Medulla oblongata (tissue), 1 donor: Measurements from ENCODE around the gene TRPC6.
A peak's percentile ranks its signal among the peaks of the same experiment; 100 is the strongest.

ENCODE experiments used
- DNase-seq: peaks from one replicate; pipeline ENCODE4 v3.0.0-alpha.2; 2015; ENCODE audit errors: extremely low spot score

Gene TRPC6

GRCh38 chr11:101583251-101584128 lies at the start of gene TRPC6:
Gene TRPC6, minus strand, starts transcription at chr11:101584007. Its CDS starts 504 bp downstream, at chr11:101583503.
- no peak for DNase-seq

DNA sequence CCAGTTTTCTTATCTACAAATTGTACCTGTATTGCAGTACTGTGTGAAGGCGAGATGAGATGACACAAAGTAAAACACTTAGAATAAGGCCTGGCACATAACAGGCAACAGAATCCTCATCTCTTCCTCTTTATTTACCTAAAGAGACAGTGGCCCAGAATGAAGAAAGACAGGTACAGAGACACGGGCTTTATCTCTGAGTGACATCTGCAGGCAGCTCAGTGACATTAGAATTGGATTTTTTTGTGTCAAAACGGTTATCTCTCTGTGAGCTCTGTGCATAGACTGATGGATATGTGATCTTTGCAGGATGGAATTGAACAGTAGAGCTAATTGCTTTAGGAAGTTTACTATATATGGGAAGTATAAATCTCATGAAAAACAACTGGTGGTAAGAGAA lies 36.2 kb upstream of the TRPC6 start:
- no peak for DNase-seq

DNA sequence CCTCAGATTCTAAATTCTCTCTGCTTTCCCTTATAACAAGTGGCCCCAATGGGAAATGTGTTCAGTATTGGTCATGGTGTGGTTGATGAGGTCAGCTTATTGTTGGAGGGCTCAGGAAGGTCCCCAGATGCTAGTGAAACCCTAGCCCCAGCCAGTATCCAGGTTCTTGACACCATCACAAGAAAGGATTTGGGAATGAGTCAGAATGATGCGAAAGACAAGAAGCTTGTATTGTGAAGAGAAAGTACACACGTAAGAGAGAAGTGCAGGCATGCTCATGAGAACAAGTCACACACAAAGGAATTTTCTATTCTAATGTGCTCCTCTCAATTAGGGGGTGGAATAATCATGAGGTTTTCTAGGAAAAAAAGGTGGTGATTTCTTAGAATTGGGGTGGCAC lies 34.9 kb upstream of the TRPC6 start:
- DNase-seq, result no peak

GRCh38 chr11:101617735-101618332 lies 34.0 kb upstream of the TRPC6 start:
- no peak for DNase-seq

DNA sequence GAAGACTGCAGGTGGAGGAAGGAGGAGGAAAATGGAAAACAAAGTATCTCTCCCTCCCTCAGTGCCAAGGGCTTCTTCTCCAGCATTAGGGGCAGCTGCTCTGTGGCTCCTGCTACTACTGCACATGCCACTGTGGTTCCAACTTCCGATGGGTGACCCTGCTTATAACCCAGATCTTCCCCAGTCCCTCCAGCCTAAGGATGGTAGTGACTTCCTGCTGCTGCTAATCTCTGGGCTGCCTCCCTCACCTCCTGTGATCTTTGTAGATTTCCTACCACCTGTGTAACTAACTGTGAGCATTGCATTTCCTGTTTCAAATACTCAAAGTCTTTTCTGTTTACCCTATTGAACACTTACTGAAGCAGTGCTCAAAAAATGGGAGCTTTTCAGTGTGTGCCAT lies 28.7 kb upstream of the TRPC6 start:
- no peak for DNase-seq

- DNase-seq, result no peak
These were observed 17.1 kb upstream of the TRPC6 start for GRCh38 chr11:101600924-101601323.

DNA sequence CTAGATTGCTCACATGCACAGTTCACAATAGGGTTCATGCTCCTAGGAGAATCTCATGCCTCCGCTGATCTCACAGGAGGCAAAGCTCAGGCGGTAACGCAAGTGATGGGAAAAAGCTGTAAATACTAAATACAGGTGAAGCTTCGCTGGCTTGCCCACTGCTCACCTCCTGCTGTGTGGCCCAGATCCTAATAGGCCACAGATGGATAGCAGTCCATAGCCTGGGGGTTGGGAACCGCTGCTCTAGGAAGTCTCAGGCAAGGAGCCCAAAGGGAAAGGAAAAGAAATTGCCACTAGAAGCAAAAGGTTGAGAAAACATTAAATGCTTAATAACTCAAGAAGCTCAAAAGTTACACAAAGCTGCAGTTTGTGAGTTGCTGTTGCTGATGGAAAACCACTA lies 3.2 kb upstream of the TRPC6 start:
- DNase-seq, result no peak

DNA sequence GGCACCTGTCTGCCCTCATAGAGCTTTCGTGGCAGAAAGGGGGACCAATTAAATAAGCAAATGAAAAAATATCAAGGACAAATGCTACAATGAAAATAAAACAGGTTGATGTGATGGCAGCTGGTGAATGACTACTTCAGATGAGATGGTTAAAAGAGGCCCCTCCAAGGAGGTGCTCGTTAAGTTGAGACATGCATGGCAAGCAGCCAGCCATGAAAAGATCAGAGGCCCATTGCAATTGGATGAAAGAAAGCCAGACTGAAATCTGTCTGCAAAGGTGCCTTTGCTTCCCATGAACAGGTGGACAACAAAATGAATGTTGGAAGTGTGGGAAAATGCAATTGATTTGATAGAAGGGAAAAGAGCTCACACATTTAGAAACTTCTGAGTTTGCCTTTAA lies 848 bp upstream of the TRPC6 start:
- no peak for DNase-seq

DNA sequence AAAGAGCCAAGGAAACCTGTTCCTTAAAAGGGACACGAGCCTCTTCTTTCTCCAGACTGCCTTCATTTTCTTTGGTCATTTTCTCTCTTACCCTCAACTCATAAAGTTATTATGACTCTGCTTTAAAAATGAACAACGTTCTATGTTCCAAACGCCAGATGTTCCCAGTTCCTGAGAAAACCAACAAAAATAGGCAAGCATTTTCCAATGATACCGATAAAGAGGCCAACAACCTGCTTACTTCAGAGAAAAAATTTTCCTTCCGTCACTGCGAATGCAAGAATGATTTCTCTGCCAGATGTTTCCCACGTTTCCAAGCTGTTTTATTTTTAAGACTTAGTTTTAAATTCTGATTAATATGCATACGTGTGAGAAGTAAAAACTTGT lies 315 bp upstream of the TRPC6 start:
- DNase-seq, result no peak

DNA sequence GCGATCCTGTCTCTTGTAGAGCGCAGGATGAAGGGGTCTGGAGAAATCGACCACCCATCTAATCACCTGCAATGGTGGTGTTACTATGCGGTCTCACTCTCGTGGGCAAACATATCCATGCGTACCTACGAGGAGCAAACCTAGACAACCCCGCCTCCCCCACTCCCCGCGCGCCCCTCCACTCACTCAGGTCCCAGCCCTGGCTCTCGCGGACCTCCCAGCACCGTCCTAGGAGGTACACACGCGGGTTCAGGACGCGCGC lies 887 bp downstream of the TRPC6 start:
- no peak for DNase-seq

DNA sequence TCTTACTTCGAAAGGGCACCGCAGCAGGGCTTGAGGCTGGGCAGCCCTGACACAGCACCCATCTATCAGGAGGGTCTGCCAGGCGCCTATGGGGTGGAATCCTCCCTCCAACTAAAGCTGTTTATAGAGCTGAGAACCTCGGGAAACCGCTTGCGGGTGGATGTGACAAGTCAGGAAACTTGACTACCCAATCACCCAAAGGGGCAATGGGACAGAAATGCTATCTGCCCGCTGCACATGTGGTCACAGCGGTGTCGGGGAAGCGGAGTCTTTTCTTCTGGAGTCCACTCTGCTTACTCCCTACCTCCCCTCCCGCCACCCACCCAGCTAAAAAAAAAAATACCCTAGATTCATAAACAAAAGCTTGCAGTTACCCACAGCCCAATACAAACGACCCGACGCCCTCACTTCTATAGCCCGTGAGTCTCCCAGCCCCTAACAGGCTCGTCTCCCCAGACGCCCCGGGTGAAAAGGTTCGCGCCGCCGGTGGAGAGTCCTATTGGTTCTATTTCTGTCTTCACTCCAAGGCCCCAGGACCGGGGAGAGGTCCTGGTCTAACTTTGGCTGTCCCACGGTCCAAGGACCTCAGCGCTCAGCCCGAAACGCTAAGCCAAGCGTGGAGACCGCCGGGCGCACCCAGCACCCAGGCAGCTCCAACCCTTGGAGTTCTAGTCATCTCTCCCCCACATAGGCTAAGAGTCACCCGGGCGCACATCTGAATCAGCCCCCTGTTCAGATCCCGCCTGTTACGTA lies 1.4 kb downstream of the TRPC6 start:
- no peak for DNase-seq

DNA sequence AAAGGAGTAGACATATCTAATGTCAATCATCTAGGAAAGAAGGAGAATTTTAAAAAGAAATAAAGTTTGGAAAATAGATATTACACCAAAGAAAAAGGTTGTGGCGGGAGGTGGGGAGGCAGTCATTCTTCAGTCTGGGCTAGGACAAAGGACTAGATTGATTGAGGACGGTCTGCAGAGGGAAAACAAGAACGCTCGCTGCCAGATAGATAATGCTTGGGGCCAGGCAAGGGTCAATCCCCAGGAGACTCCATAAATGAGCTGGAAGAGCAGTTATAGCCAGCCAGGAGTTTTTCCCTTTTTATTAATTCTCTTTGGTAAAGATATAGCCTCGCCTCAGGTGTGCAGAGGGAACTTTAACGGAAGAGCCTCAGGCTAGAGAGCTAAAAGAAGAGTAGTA lies 6.3 kb downstream of the TRPC6 start:
- no peak for DNase-seq

DNA sequence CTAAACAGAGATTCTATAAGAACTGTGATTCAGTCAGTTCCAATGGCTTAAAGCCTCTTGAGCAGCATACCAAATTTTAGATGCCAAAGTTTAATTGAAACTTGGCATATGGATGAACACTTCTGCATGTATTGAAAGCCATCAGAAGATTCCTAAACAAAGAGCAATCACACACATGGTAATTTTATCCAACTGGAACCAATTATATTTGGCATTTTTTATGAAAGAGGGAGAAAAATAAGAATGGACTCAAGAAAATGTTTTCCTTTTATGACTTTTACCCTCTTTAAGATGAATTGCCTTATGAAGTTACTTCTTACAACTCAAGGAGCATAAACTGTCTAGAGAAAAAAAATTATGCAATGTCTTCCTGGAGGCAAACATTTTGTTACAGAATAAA lies 7.4 kb downstream of the TRPC6 start:
- no peak for DNase-seq

- no peak for DNase-seq
These were observed 8.9 kb downstream of the TRPC6 start for GRCh38 chr11:101574886-101575285.

GRCh38 chr11:101567071-101567470 lies 16.7 kb downstream of the TRPC6 start:
- DNase-seq, result no peak

- no peak for DNase-seq
These were observed 17.2 kb downstream of the TRPC6 start for GRCh38 chr11:101566626-101567025.

DNA sequence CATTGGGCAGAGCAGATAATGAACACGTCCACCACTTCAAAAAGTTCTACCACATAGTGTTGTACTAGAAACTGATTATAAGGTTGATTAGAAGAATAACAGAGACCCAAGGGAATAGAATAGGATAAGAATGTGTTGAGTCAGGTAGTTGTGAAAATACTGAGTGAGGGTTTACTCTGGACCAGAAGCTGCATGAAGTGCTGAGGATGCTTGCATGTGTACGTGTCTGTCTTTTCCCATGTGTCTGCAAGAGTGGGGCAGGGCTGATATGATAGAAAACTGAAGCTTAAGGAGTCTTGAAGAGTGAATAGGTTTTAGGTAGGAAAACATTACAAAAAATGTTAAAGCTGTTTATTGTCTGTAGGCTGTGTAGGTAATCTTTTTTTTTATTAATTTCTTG lies 20.6 kb downstream of the TRPC6 start:
- no peak for DNase-seq

- no peak for DNase-seq
These were observed 28.4 kb downstream of the TRPC6 start for GRCh38 chr11:101555366-101555765.

GRCh38 chr11:101553891-101554292 lies 29.9 kb downstream of the TRPC6 start:
- peak; percentile 17 for DNase-seq

- DNase-seq, result peak; percentile 9
These were observed 30.9 kb downstream of the TRPC6 start for GRCh38 chr11:101552888-101553287.

GRCh38 chr11:101528541-101528940 lies 55.3 kb downstream of the TRPC6 start:
- DNase-seq, result no peak

DNA sequence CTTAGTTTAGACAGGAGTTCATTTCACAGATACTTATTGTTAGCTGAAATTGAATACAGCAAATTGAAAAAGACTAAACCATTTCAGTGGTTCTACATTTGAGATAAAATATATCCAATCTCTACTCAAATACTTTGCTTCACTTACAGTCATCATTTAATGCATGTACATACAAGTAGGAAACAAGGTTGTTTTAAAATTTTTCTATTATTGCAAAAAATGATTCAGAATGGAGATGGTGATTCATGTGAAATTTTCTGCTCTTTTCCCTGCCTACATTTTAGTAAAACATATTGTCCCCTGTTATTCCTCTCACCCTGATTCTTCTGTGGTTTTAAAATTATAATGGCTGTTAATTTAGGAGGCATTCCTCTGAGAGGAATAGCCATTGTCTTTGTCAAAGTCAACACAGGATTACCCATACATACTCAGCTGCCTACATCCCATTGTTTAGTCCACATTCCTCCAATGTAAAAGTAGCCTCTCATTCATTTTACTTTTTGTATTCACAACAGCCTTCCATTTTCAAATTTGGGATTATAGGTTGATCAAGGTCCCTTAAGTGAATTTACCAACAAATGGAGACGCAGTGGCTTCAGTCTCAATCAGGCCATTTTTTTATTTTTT lies 60.1 kb downstream of the TRPC6 start:
- DNase-seq, result no peak

GRCh38 chr11:101523193-101523592 lies 60.6 kb downstream of the TRPC6 start:
- DNase-seq, result no peak
